Trophoblast cell (in vitro differentiated cells and primary cell): ENCODE results near the gene CEMIP.
A peak's percentile ranks its signal among the peaks of the same experiment; 100 is the strongest.

Source experiments
- DNase-seq, 2 donors: peaks; one replicate each; pipeline ENCODE4 v3.0.0-alpha.2; 2016
- H2AFZ ChIP-seq: 2 replicates; pipeline ENCODE4 v1.6.1; 2013; ENCODE audit warnings: low read length, moderate library complexity, mild to moderate bottlenecking; ENCODE audit not compliant: insufficient read depth, poor library complexity
- H2AK5ac ChIP-seq: 2 replicates; pipeline ENCODE4 v1.6.1; 2013; ENCODE audit warnings: mild to moderate bottlenecking, low read length
- H2BK120ac ChIP-seq: 2 replicates; pipeline ENCODE4 v1.6.1; 2013; ENCODE audit warnings: low read length, mild to moderate bottlenecking, moderate library complexity; ENCODE audit not compliant: insufficient read depth, poor library complexity
- H2BK12ac ChIP-seq: 2 replicates; pipeline ENCODE4 v1.6.1; 2013; ENCODE audit warnings: mild to moderate bottlenecking, low read length, moderate library complexity
- H2BK5ac ChIP-seq: 2 replicates; pipeline ENCODE4 v1.6.1; 2013; ENCODE audit warnings: low read length, low read depth, moderate library complexity, mild to moderate bottlenecking; ENCODE audit not compliant: poor library complexity
- H3K14ac ChIP-seq: 2 replicates; pipeline ENCODE4 v1.6.1; 2013; ENCODE audit warnings: mild to moderate bottlenecking, low read length
- H3K18ac ChIP-seq: 2 replicates; pipeline ENCODE4 v1.6.1; 2013; ENCODE audit warnings: mild to moderate bottlenecking, low read length
- H3K23ac ChIP-seq: 2 replicates; pipeline ENCODE4 v1.6.1; 2013; ENCODE audit warnings: low read length
- H3K27ac ChIP-seq: 2 replicates; pipeline ENCODE4 v1.5.1; 2013; ENCODE audit warnings: low read depth, mild to moderate bottlenecking, inconsistent platforms, low read length, moderate library complexity
- H3K27me3 ChIP-seq: 2 replicates; pipeline ENCODE4 v1.6.1; 2013; ENCODE audit warnings: inconsistent platforms, mild to moderate bottlenecking, low read length, moderate library complexity; ENCODE audit not compliant: insufficient read depth
- H3K36me3 ChIP-seq, 2 experiments: 1 replicate in 1 of 2; 2 replicates in 1 of 2; pipeline ENCODE4 v1.6.1; 2013; ENCODE audit warnings: low read length in 2 of 2, mild to moderate bottlenecking in 2 of 2, moderate library complexity in 1 of 2; ENCODE audit not compliant: insufficient read depth in 2 of 2, control insufficient read depth in 1 of 2
- H3K4ac ChIP-seq: 2 replicates; pipeline ENCODE4 v1.6.1; 2013; ENCODE audit warnings: low read depth, mild to moderate bottlenecking, low read length, moderate library complexity
- H3K4me1 ChIP-seq, 2 experiments: 1 replicate in 1 of 2; 2 replicates in 1 of 2; pipeline ENCODE4 v1.6.1; 2013; ENCODE audit warnings: low read length in 2 of 2, mild to moderate bottlenecking in 2 of 2, moderate library complexity in 1 of 2; ENCODE audit not compliant: insufficient read depth in 2 of 2, control insufficient read depth in 1 of 2
- H3K4me2 ChIP-seq: 2 replicates; pipeline ENCODE4 v1.6.1; 2013; ENCODE audit warnings: inconsistent platforms, mild to moderate bottlenecking, low read length, moderate library complexity
- H3K4me3 ChIP-seq: 2 replicates; pipeline ENCODE4 v1.5.1; 2013; ENCODE audit warnings: mild to moderate bottlenecking, low read depth, low read length, inconsistent platforms
- H3K79me1 ChIP-seq: one replicate; pipeline ENCODE4 v1.6.1; 2013; ENCODE audit warnings: low read length
- H3K79me2 ChIP-seq: 2 replicates; pipeline ENCODE4 v1.6.1; 2013; ENCODE audit warnings: low read length, mild to moderate bottlenecking; ENCODE audit not compliant: control insufficient read depth, insufficient read depth, poor library complexity
- H3K9ac ChIP-seq: 2 replicates; pipeline ENCODE4 v1.6.1; 2013; ENCODE audit warnings: mild to moderate bottlenecking, low read length
- H3K9me3 ChIP-seq: 2 replicates; pipeline ENCODE4 v1.6.1; 2013; ENCODE audit warnings: low read depth, mild to moderate bottlenecking, control low read depth, inconsistent platforms, low read length; ENCODE audit not compliant: insufficient read depth
- H4K12ac ChIP-seq: 2 replicates; pipeline ENCODE4 v1.6.1; 2013; ENCODE audit warnings: low read depth, mild to moderate bottlenecking, low read length, moderate library complexity
- H4K8ac ChIP-seq: 2 replicates; pipeline ENCODE4 v1.6.1; 2013; ENCODE audit warnings: low read depth, mild to moderate bottlenecking, low read length, moderate library complexity
- H4K91ac ChIP-seq: one replicate; pipeline ENCODE4 v1.6.1; 2013; ENCODE audit warnings: low read depth, mild to moderate bottlenecking, low read length, moderate library complexity
- WGBS: extraction: QIAGEN DNeasy Blood & Tissue Kit; methylation state at CpG from one replicate; pipeline ENCODE4 v1.1.7; 2013; ENCODE audit warnings: missing lambda C conversion rate; ENCODE audit not compliant: insufficient read length, insufficient coverage; ENCODE audit errors: extremely low coverage; 5-methylcytosine and 5-hydroxymethylcytosine counted together

The CEMIP gene

DNA sequence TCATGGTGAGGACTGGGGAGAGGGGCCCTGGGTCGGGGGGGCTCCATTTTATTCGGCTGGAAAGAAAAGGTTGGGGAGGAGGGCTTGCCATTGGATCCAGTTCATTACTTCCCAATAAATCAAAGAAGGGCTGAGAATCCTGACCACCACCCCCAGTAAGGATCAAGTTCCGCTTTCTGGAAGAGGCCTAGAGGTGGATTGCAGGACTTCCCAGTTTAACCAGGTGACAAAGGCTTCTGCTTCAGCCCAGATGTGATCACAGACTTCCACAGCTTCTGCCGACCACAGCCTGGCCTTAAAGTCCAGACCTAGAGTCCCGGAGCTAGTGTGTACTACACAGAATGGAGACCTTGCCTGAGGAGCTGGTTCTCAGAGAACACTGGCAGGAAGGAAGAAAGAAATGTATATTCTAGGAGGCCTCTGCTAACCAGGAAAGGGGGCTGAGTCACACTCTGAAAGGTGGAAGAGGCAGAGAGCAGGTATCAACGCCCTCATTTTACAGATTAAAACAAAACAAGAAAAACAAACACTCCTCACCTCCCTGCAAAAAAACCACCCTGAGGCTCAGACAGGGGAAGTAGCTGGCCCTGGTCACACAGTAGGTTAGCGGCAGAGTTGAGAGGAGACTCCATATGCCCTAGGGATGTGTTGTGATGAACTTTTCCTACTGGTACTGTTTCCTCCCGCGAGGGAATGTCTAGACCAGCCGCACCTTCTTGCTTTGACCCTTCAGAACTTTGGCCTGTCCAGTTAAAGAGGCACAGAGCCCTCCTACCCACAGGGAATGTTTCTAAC, 1.1 kb upstream of the CEMIP start:
- H3K79me2 ChIP-seq = no peaks in the 10 kb centered on the region
- H3K36me3 ChIP-seq = no peaks in the 10 kb centered on the region
- H4K8ac ChIP-seq = no peak overlapping the region
- no peak overlapping the region for H2BK12ac ChIP-seq
- H4K91ac ChIP-seq = no peak overlapping the region
- H3K4ac ChIP-seq = no peak overlapping the region
- no peak overlapping the region for H3K18ac ChIP-seq
- H2BK5ac ChIP-seq = no peak overlapping the region
- H3K9ac ChIP-seq = no peak overlapping the region
- no peak overlapping the region for H3K4me3 ChIP-seq
- WGBS = no CpG with 5 or more reads among the region's 10 CpGs
- no peak overlapping the region for H3K4me2 ChIP-seq
- no peak overlapping the region for H2AK5ac ChIP-seq
- H3K79me1 ChIP-seq = no peaks in the 10 kb centered on the region
- peaks cover 4 to 16% of the 10 kb centered on the region in 2 experiments for H3K4me1 ChIP-seq
- peaks cover 11% of the 10 kb centered on the region for H3K27me3 ChIP-seq
- no peak overlapping the region for H2BK120ac ChIP-seq
- no peak overlapping the region for H4K12ac ChIP-seq
- no peak overlapping the region for H3K23ac ChIP-seq
- no peak overlapping the region for H3K27ac ChIP-seq
- H2AFZ ChIP-seq = no peak overlapping the region
- no peak overlapping the region for H3K14ac ChIP-seq
- peak; percentile 39 to 61 for DNase-seq
- no peaks in the 10 kb centered on the region for H3K9me3 ChIP-seq

DNA sequence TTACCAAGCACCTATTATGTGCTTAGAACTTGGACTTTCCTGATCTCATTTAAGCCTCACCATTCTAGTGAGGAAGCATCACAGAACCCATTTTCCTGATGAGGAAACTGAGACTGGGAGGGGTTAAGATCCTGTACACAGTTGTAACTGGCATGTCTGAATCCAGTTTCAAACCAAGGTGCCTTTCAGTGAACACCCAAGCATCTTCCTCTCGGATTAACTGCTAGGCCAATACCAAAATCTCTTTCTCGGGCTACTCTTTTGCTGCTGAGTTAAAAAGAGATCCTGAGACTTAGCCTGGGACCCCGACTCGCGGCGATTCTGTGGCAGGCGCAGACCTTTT, 578 bp upstream of the CEMIP start:
- H2BK5ac ChIP-seq = no peak overlapping the region
- no peak overlapping the region for H4K8ac ChIP-seq
- H3K18ac ChIP-seq = no peak overlapping the region
- H3K27ac ChIP-seq = no peak overlapping the region
- H2AFZ ChIP-seq = peak overlapping the region; percentile 27
- H3K79me2 ChIP-seq = no peaks in the 10 kb centered on the region
- H3K36me3 ChIP-seq = no peaks in the 10 kb centered on the region
- DNase-seq = no peak
- H2AK5ac ChIP-seq = no peak overlapping the region
- H3K14ac ChIP-seq = no peak overlapping the region
- H3K4me2 ChIP-seq = peak overlapping the region; percentile 73
- H3K27me3 ChIP-seq = peaks cover 11% of the 10 kb centered on the region
- H3K9me3 ChIP-seq = no peaks in the 10 kb centered on the region
- no peak overlapping the region for H2BK12ac ChIP-seq
- H3K9ac ChIP-seq = no peak overlapping the region
- H3K4me1 ChIP-seq = peaks cover 4 to 16% of the 10 kb centered on the region in 2 experiments
- no peak overlapping the region for H3K4me3 ChIP-seq
- H3K23ac ChIP-seq = no peak overlapping the region
- no peak overlapping the region for H4K12ac ChIP-seq
- H2BK120ac ChIP-seq = no peak overlapping the region
- WGBS = no CpG with 5 or more reads among the region's 7 CpGs
- no peak overlapping the region for H3K4ac ChIP-seq
- no peaks in the 10 kb centered on the region for H3K79me1 ChIP-seq
- H4K91ac ChIP-seq = no peak overlapping the region

DNA sequence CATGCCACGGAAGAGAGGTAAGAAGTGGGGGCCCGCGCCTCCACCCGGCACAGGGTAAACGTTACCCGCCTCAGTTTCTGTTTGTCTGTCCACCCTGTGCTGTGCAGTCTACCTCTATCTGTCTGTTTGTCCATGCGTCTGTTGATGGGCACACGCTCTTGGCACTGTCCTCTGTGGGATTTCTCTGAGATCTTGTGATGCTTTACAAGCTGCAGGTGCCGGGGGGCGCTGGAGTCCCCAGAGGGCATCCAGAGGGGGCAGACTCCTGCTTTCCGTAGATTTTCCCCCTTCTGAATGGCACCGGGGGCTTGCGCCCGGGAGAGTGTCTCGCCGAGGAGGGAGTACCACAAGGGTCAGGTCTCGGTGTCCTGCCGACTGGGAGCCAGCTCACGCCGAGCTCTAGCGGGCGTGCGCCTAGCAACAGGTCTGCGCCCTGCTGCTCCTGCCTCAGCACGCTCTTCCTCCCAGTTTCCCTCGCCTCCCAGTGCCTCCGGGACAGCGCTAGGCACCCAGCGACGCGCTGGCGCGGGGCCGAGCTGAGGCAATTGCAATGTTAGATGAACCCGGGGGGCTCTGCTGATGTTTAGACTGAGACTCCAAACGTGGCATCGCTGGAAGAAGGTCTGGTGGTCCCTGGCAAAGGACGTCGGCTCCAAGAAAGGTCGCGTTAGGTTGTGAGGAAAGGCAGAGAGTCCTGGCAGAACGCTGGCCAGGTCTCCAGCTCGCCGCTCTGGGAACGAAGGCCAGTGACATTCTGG, 667 bp downstream of the CEMIP start:
- Histone ChIP-seq H3K27ac (no peak overlapping the region), H3K4me3 (peak overlapping the region; percentile 74), H4K91ac (no peak overlapping the region), H3K4ac (no peak overlapping the region), H3K36me3 (peaks cover 0 to 3% of the 10 kb centered on the region in 2 experiments), H2BK5ac (no peak overlapping the region), H2AK5ac (no peak overlapping the region), H4K8ac (no peak overlapping the region), H3K27me3 (peaks cover 11% of the 10 kb centered on the region), H2BK12ac (no peak overlapping the region), H2BK120ac (no peak overlapping the region), H2AFZ (no peak overlapping the region), H3K79me2 (no peaks in the 10 kb centered on the region), H3K9me3 (no peaks in the 10 kb centered on the region), H3K4me1 (peaks cover 4 to 16% of the 10 kb centered on the region in 2 experiments), H3K9ac (no peak overlapping the region), H3K4me2 (peak overlapping the region; percentile 73), H3K14ac (no peak overlapping the region), H3K79me1 (no peaks in the 10 kb centered on the region), H3K23ac (no peak overlapping the region), H4K12ac (no peak overlapping the region), H3K18ac (no peak overlapping the region)
- peak; percentile 26 to 61 for DNase-seq
- no CpG with 5 or more reads among the region's 45 CpGs for WGBS

DNA sequence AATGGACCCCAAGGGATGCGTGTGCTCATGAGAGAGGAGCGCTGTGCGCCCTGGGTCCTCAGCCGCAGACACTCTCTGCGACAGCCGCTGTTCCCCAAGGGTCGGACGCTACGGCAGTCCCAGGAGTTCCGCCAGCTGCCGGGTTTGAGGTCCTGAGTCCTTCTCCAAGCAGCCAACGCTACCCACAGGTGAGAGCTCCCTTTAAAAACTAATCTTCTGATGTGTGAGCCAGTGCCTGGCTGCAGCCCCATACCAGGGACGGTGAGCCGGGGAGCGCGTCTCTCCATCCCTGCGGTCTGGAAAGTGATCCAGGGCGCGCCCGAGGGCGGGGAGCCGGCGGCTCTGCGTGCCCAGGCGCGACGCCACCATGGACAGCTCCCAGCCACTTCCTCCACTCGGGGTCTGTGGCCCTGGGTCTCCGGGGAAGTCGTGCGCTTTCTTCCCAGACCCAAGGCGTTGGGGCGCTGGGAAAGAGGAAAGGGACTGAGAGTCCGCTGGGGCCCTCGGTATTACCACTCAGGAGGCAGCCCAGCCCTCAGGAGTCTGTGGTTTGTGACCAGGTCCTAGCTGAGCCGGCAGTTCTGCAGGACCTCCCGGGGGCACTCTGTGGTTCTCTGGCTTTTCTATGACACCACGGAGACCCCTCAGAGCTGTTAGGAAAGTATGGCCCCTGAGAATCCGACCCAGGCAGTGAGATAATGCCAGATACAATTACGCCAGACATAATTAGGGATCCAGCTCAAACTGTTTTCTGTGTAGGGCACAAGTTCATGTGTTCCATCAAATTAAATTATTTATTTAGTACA, 1.4 kb downstream of the CEMIP start:
- H2AFZ ChIP-seq = no peak overlapping the region
- peak overlapping the region; percentile 74 for H3K4me3 ChIP-seq
- H2AK5ac ChIP-seq = no peak overlapping the region
- peak overlapping the region; percentile 73 for H3K4me2 ChIP-seq
- no peak overlapping the region for H4K91ac ChIP-seq
- H2BK12ac ChIP-seq = no peak overlapping the region
- H3K9me3 ChIP-seq = no peaks in the 10 kb centered on the region
- no peak overlapping the region for H2BK120ac ChIP-seq
- H3K27me3 ChIP-seq = peaks cover 11% of the 10 kb centered on the region
- no peaks in the 10 kb centered on the region for H3K79me2 ChIP-seq
- H3K4ac ChIP-seq = no peak overlapping the region
- H3K36me3 ChIP-seq = peaks cover 0 to 3% of the 10 kb centered on the region in 2 experiments
- H3K18ac ChIP-seq = no peak overlapping the region
- H2BK5ac ChIP-seq = no peak overlapping the region
- WGBS = no CpG with 5 or more reads among the region's 40 CpGs
- no peak overlapping the region for H4K8ac ChIP-seq
- H3K27ac ChIP-seq = no peak overlapping the region
- peak in 1 of 2 donors; percentile 72 for DNase-seq
- H3K23ac ChIP-seq = no peak overlapping the region
- peaks cover 4 to 16% of the 10 kb centered on the region in 2 experiments for H3K4me1 ChIP-seq
- no peaks in the 10 kb centered on the region for H3K79me1 ChIP-seq
- H4K12ac ChIP-seq = no peak overlapping the region
- no peak overlapping the region for H3K14ac ChIP-seq
- no peak overlapping the region for H3K9ac ChIP-seq
